CMK (cell line): ENCODE results near the gene ITPR3.
A peak's percentile ranks its signal among the peaks of the same experiment; 100 is the strongest.

Source experiments
- DNase-seq: peaks from one replicate; pipeline ENCODE4 v3.0.0-alpha.2; 2010; ENCODE audit warnings: low read depth

ITPR3 gene

DNA sequence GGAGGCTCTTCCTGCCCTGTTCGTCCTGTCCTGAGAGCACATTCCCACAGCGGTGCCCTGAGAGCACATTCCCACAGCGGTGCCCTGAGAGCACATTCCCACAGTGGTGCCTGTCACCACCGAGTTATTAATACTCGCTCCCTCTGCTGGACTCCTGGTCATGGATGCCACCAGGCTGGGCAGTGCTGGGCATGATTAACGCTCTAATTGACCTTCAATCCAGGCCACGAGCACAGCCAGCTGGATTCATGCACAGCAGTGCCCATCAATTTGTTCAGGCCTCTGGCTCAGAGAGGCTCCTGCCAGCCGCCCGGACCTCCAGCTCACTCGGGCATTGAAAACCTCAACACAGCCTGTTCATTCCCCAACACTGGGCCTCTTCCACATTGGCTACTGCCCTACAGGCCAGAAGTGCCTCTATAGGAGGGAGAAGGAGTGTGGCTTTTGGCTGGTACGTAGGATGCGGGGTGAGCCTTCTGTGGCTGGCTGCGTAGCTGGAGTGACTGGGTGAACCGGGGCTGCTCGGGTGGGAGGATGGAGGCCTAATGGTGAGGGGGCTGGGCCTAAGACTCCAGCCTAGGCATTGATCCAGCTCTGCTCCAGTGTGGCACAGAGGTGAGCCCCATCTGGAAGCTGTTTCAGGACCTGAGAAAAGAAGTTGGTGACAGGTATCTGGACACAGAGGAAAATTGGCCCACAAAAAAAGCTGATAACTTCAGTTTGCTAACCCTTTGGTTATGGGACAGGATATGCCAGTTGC lies 116.3 kb downstream of the ITPR3 start:
- DNase-seq = no peak

DNA sequence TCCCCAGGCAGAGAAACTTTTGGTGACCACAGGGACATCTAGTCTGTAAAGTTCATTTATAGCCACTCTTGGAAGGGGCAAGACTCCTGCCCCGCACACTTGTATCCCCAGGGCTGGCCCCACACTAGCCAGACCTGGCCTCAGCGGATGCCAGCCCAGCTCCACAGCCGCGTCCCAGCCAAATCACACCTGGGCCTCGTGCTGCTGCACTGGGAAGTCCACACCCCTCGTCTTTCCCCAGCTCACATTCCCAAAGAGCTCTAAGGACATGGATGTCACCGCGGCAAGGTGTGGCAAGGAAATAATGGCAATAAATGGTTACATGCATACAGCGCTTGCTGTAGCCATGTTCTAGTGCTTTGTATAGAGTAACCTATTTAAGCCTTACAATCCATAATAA lies 117.0 kb downstream of the ITPR3 start:
- no peak for DNase-seq

DNA sequence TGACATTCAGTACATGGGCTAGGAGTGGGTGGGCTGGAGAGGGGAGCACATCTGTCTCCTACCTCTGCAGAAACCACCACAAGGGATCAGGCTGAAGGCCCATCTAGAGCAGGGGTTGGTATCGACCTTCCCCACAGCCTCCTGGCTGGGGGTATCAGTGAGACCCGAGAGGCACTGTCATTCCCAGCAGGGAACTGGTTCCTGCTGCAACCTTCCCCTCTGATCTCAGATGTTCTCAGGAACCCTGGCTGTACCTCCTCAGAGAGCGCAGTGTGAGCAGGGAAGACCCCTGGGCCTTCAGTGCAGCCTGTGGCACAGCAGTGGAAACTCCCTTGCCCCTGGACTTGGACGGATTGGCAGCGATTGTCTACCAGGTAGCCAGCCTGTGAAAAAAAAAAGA lies 117.8 kb downstream of the ITPR3 start:
- DNase-seq = no peak

DNA sequence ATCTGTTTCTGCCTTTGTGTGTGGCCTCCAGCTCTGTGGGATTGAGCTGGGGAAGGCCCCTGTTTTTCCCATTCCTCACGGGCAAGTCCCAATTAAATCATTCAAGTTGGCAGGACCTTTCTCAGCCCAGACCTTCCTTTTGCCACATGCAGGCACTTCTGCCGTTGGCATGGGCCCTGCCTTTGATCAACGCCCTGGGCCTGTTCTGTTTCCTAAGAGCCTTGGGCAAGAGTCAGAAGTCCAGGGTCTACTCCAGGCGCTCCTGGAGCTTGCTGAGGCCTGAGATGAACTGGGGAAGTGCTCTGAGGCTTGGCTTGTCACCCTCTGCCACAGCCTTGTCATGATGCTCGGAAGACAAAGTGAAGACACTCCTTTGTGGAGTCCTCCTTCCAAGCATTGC lies 118.4 kb downstream of the ITPR3 start:
- DNase-seq = no peak

DNA sequence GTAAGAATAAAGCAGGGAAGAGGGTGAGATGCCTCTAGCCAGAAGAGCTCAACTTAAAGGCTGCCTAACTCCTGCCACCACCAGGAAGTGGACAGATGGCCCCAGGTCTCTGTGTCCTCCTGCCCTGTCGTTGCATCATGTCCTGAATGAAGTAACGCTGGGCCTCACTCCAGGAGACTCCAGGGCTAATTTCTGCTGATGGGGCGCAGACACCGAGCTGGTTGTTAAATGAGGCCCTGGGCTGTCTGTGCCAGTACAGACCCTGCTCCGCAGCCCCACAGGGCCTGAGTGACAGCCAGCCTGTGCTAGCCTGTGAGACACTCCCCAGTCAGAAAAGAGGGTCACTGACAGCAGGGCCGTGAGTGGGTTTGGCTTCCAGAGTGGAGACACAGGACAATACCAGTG lies 119.1 kb downstream of the ITPR3 start:
- DNase-seq = no peak

DNA sequence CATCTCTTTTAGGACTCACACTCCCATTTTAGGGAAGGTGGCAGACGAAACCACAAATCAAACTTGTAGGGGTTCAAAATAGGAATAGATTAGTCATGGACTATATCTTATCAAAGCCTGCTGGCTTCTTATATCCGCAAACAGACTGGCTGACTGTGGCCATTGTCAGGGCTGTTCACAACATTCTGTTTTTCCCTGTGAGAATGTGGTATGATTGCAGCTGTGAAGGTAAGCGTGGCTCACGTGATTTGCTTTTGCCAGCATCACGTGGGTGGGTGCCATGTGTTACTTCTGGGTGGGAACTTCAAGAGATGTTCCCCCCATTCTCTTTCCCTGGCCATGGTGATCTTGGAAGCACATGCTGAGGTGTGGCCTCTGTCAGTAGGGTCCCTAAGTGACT lies 119.7 kb downstream of the ITPR3 start:
- DNase-seq = no peak

DNA sequence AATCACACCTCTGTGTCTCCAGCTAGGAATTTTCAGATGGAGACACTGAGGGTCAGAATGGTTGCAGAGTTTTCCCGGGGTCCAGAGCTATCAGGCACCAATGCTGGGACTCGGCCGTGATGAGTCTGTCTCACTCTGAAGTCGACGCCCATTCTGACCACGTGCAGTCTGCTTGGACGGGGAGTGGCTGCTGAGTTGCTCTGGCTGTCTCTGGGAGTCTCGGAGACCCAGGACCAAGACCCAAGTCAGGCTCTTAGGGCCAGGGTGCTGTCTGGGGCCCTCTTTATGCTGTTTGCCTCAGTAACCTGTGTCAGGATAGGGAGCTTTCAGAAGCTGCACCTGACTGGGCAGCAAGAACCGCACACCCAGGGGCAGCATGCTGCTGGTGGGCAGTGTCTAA lies 121.0 kb downstream of the ITPR3 start:
- DNase-seq = no peak

DNA sequence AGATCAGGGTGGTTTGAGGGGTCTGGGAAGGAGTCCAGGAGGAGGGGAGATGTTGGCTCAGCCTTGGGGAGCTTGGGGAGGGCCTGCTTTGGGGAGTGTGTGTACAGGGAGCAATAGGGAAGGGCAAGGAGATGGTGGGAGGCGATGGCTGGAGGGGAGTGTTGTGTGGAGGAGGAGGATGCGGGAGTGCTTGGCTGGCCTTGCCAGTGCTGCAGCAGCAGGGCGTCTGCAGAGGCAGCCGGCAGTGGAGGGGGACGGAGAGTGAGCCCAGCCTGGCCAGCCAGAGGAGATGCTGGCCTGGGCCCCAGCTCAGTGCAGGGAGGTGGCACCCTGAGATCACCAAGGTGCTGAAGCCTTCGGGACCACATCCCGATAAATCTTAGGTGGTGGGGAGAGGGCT lies 121.7 kb downstream of the ITPR3 start:
- no peak for DNase-seq

DNA sequence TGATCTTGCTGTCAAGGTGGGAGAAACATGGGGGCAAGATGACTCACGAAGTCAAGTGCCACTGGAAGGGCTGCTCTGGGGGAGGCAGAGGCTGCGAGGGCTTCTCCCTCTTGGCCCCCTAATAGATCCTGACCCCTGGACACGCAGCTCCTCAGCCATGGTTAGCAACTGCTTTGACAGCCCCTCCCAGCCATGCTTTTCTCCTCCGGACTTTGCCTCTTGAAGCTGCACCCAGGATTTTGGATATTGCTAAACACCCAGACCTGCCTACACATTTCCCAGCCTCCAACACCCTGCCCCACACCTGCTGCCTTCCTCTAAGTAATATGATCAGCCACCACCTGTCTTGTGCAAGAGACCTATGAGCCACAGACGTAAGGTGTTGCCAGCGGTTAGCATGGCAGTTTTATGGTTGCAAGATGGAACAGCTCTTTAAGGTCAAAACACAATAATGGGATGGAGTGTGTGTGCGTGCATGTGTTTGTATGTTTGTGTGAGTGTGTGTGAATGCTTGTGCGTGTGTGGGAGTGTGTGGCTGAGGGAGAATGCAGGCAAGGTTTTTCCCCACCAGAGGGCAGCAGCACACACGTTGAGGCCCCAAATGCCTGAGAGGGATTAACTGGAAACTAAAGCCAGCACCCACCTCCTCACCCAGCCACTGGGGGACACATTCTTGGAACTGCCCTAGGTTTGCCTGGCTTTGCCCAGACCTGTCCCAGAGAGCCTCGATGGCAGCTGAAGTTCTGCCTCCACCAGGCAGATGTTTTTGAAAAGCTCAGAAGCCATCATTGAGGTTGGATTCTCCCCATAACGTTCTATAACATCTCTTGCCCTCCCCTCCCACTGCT lies 123.1 kb downstream of the ITPR3 start:
- peak; percentile 52 for DNase-seq

DNA sequence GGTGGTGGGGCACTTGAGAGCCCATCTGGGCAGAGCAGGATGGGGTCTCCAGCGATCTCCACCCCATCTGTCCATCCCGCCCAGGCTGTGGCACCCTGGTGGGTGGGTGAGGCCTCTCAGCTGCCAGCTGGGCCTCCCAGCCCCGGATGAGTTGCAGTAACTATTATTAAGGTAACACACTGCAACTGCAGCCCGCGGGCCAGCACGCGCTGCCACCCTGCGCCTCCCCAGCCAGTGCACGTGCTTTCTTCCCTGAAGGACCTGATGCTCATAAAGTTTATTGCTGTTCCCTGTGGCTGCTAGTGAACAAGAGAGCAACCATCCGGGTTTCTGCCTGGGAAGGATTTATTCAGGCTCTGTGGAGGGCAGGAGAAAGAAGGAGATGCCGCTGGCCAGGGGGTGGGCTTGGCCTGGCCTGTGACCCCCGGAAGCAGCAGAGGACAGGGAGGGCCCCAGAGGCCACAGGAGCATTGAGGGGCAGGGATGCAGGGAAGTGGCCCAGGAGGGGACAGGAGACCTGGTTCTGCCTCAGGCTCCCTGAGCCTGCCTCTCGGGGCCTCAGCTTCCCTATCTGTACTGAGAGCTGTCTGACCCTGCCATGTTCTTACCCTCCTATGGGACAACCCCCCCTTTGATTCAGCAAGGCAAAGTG lies 123.9 kb downstream of the ITPR3 start:
- no peak for DNase-seq

DNA sequence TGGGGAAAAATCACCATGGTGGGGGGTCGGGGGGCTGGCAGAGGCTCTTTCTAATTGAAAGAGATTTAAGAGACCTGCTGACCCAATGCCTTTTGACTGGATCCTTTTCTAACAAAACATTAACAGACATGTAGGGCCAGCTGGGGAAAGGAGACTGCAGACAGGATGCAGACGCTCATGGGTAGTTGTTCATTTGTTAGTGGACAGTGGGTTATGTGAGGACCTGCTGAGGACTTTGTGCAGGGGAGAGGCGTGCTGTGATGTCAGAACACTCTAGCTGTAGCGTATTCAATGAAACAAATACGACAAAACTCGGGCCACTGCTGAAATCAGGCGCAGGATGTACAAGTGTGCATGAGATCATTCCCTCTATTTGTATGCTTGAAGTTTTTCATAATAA lies 124.4 kb downstream of the ITPR3 start:
- DNase-seq = no peak
